Peyer's patch (tissue), 4 donors: Measurements from ENCODE around the gene CLECL1.

Source experiments
- CTCF ChIP-seq, 6 experiments: fragments of 450-650 bp in 4 of 6; fragments of 200-600 bp in 2 of 6; sonication (generic) in 1 of 6; IDR thresholded peaks; one replicate each; pipeline ENCODE4 v1.5.1; 2017 to 2019; ENCODE audit warnings: antibody characterized with exemption in 6 of 6, mild to moderate bottlenecking in 3 of 6, moderate library complexity in 1 of 6
- POLR2A ChIP-seq, 2 donors: fragments of 450-650 bp; IDR thresholded peaks; one replicate each; pipeline ENCODE4 v1.5.1; 2017; ENCODE audit warnings: antibody characterized with exemption in 2 of 2, mild to moderate bottlenecking in 2 of 2, moderate library complexity in 2 of 2

GRCh38 chr12:9700606-9700956 is 32.3 kb downstream of the CLECL1 start:
- TF ChIP-seq POLR2A (IDR thresholded peaks at IDR 0.05) (no peak), CTCF (IDR thresholded peaks at IDR 0.05) (no peak)
